GM21360 (cell line): ENCODE measurements around the gene FUT2.

Experiments used
- ATAC-seq: cut with Tn5 transposase; IDR thresholded peaks from one replicate; pipeline ENCODE4 v1.9.1; 2021; ENCODE audit warnings: mild to moderate bottlenecking, moderate library complexity; ENCODE audit not compliant: unreplicated experiment

Gene FUT2

DNA sequence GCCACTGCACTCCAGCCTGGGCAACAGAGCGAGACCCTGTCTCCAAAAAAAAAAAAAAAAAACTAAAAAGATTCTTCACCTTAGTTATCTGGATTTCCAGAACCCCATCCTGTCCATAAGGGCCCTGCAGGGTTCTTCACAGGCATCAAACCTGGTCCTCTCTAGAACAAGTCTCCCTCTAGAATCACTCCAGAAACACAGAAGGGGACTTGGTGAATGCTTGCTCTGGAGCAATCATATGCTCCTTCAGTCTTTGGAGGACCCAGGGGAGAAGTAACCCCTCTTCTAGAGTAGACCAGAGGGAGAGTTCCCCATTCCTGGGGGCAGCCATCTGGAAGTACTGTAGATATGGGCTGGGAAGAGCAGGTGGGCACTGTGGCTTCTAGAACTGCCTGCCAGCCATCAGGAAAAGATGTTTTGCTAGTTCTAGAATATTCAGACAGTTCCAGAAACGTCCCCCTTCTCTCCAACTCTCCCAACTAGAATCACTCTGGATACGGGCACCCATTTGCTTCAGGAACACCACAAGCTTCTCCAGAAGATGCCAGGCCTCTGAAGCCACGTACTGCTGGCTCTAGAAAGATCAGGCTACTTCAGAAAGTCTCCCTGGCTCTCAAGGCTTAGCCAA, 53.9 kb downstream of the FUT2 start:
- ATAC-seq: no peak

GRCh38 chr19:48750351-48750750, 54.6 kb downstream of the FUT2 start:
- ATAC-seq: no peak

DNA sequence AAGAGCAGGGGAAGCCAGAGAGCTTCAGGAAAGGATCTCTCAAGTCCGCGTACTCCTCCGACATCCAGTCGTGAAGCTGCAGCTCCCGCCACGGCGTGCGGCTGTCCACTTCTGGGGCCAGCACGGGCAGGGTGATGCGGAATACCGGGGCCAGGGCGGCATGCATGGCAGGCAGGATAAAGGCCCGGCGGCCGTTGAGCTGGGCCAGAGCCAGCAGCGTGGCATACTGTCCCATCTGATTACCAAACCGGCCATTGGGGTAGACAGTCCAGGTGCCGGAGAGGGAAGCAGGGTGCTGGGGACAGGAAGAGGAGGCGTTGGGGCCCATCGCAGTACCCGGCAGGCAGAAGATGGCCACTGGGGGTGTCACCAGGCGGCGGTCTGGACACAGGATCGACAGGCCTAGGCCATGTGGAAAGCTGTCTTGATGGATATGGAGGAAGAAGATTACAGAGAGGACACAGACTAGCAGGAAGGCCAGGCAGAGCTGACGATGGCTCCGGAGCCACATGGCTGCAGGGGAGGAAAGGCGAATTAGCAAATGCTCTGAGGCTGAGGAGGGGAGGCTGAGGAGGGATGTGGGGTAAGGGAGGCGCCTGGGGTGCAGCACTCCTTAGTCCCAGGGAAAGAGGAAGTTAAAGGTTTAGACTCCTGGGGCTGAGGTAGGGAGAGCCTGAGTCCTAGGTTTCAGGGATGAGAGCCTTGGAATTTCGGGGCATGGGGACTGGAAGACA, 55.2 kb downstream of the FUT2 start:
- no peak for ATAC-seq

DNA sequence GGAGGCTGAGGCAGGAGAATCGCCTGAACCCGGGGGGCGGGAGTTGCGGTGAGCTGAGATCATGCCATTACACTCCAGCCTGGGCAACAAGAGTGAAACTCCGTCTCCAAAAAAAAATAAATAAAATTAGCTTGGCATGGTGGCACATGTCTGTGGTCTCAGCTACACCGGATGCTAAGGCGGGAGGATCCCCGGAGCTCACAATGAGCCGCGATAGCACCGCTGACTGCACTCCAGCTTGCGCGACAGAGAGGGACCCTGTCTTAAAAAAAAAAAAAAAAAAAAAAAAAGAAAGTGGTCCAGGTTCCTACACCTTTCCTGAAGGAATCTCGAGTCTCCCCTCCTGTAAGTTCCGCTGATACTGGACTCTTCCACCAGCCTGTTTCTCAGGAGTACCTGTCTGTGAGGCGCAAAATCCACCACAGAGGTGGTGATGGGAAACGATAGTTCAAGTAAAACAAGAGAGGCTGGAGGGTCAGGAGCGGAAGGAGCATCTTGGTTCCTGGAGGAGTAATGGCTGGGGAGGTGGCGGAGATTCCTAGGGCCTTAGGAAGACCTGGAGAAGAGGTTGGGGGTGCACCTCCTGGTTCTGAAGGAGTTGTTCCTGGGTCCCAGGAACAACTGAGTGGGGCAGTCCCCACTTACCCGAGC, 56.2 kb downstream of the FUT2 start:
- ATAC-seq: no peak

DNA sequence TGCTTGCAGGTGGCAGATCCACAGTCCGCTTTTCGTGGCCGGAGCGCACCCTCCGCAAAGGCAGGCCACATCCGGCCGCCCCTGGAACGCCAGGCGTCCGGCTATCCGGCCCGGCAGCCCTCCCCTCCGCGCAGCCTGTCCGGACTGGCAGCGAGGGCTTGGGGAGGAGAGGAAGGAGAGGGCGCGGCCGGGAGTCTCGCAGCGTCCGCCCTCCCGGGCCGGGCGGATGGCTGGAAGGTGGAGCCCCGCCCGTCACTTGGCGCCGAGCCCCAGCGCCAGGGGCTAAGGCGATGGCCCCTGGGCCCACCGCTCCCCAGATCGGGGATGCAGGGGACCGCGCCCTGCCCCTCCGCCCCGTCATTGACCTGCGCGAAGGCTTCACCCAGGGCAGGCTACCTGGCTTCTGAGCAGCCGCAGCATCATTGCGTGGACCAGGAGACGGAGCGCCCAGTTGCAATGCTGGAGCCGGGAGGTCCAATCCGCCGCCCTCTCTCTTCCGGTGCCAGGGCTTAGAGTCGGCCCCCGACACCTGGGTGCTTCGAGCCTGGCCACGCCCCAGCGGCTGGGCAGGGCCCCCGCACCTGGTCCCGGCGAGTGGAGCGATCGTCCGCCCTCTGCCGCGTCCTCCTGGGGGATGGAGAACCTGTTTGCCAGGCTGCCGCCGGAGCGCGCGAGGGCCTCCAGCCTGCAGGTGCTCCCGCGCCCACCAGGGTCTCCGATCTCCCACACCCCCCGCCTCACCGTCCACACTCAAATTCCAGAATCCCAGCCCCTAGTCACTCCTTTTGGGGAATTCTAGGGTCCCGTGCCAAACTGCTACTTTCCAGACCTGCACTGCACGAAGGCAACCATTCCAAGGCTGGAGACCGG, 57.0 kb downstream of the FUT2 start, which contains the start of gene FUT1:
Gene FUT1, minus strand, starts transcription at position 146 of the 870 bp plus-strand sequence. CDS start 1,360 bp downstream, outside the sequence.
- ATAC-seq: no peak

DNA sequence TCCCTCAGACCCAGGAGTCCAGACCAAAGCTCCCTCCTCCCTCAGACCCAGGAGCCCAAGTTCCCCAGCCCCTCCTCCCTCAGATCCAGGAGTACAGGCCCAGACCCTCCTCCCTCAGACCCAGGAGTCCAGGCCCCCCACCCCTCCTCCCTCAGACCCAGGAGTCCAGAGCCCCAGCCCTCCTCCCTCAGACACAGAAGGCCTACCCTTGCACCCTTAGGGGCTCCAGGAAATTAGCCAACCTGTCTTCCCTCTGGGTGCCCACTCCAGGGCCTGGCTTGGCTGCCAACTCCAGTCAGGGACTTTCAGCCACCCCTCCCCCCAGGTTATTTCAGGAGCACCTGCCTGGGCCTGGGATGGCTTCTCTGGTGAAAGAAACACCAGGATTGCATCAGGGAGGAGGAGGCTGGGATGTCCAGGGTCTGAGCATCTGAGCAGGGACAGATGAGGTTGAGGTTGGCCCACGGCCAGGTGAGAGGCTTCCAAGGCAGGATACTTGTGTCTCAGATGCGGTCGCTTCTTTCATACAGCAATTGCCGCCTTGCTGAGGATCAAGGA, 59.4 kb downstream of the FUT2 start, which contains the start of gene FGF21:
Gene FGF21, plus strand, starts transcription at position 441 of the 558 bp plus-strand sequence. CDS start 713 bp downstream, outside the sequence.
- no peak for ATAC-seq
